Tibial nerve (tissue), 4 donors: ENCODE results near the gene IRGQ. TPM values are rescaled to one million over a fixed set of nuclear protein-coding genes. Genes with fewer than 3 reads are reported as not detected.

Source experiments
- DNase-seq, 2 donors: peaks; one replicate each; pipeline ENCODE4 v3.0.0-alpha.2; 2019; ENCODE audit warnings: low spot score in 2 of 2
- H3K27ac ChIP-seq, 4 donors: fragments of 200-600 bp; sonication (generic) in 3 of 4; one replicate each; pipeline ENCODE4 v1.5.1; 2017 to 2019; ENCODE audit warnings: mild to moderate bottlenecking in 1 of 4
- H3K27me3 ChIP-seq, 2 donors: fragments of 200-600 bp; sonication (generic) in 1 of 2; one replicate each; pipeline versions ENCODE4 v1.5.1 to v1.6.0; 2017 to 2019
- H3K36me3 ChIP-seq, 3 donors: fragments of 200-600 bp; sonication (generic); one replicate each; pipeline ENCODE4 v1.5.1; 2018 to 2019
- H3K4me1 ChIP-seq, 4 donors: fragments of 200-600 bp; sonication (generic) in 3 of 4; one replicate each; pipeline ENCODE4 v1.5.1; 2017 to 2019
- H3K4me3 ChIP-seq, 4 donors: fragments of 200-600 bp; sonication (generic) in 3 of 4; one replicate each; pipeline ENCODE4 v1.5.1; 2017 to 2019; ENCODE audit warnings: mild to moderate bottlenecking in 1 of 4, moderate library complexity in 1 of 4
- H3K9me3 ChIP-seq, 4 donors: fragments of 200-600 bp; sonication (generic) in 3 of 4; one replicate each; pipeline ENCODE4 v1.5.1; 2017 to 2019
- CTCF ChIP-seq, 5 experiments: fragments of 200-600 bp in 3 of 5; fragments of 450-650 bp in 2 of 5; sonication (generic) in 3 of 5; IDR thresholded peaks; one replicate each; pipeline ENCODE4 v1.5.1; 2016 to 2019; ENCODE audit warnings: antibody characterized with exemption in 5 of 5, mild to moderate bottlenecking in 3 of 5, moderate library complexity in 2 of 5
- EP300 ChIP-seq, 2 donors: sonication (generic); formaldehyde crosslinking; IDR thresholded peaks; one replicate each; pipeline ENCODE4 v1.6.1; 2017; ENCODE audit warnings: antibody characterized with exemption in 2 of 2, mild to moderate bottlenecking in 1 of 2
- POLR2A ChIP-seq, 2 donors: fragments of 450-650 bp; IDR thresholded peaks; one replicate each; pipeline ENCODE4 v1.6.1; 2017; ENCODE audit warnings: antibody characterized with exemption in 2 of 2, mild to moderate bottlenecking in 2 of 2, moderate library complexity in 2 of 2
- WGBS, 2 donors: methylation state at CpG; one replicate each; pipeline ENCODE4 v1.1.5; 2018; 5-methylcytosine and 5-hydroxymethylcytosine counted together
- total RNA-seq, 4 donors: library from RNA; depleted of rRNA; stranded (reverse); fragments of >200 nt; gene quantifications; one replicate each; pipeline ENCODE4 v1.1.0, GENCODE V29; 2016

The IRGQ gene
- total RNA-seq, 4 donors from 2014 or later = 21.6 to 26.1 (median 23.6) TPM

- Histone ChIP-seq H3K27ac (peak overlapping the region in 2 of 4 donors; percentile 60 to 69), H3K4me3 (no peak overlapping the region), H3K36me3 (peaks cover 0 to 25% (median 2%) of the 10 kb centered on the region in 3 donors), H3K9me3 (no peaks in the 10 kb centered on the region), H3K4me1 (peaks cover 0 to 34% (median 7%) of the 10 kb centered on the region in 4 donors), H3K27me3 (peaks cover 0 to 3% of the 10 kb centered on the region in 2 donors)
- no peak for DNase-seq
- no peak for TF ChIP-seq POLR2A (IDR thresholded peaks at IDR 0.05)
- TF ChIP-seq EP300 (IDR thresholded peaks at IDR 0.05) = no peak
- no peak for TF ChIP-seq CTCF (IDR thresholded peaks at IDR 0.05)
- 78 to 84% methylated on average over 35 of the region's 35 CpGs for WGBS, 2 donors
Measured at GRCh38 chr19:43623889-43624670, 28.1 kb upstream of the IRGQ start.

- Histone ChIP-seq H3K27ac (peak overlapping the region in 1 of 4 donors; percentile 20), H3K27me3 (peaks cover 0 to 3% of the 10 kb centered on the region in 2 donors), H3K9me3 (no peaks in the 10 kb centered on the region), H3K4me1 (peaks cover 0 to 45% (median 11%) of the 10 kb centered on the region in 4 donors), H3K36me3 (peaks cover 0 to 25% (median 2%) of the 10 kb centered on the region in 3 donors), H3K4me3 (no peak overlapping the region)
- no peak for TF ChIP-seq POLR2A (IDR thresholded peaks at IDR 0.05)
- TF ChIP-seq CTCF (IDR thresholded peaks at IDR 0.05) = no peak
- TF ChIP-seq EP300 (IDR thresholded peaks at IDR 0.05) = no peak
- WGBS, 2 donors = 100% methylated on average over 1 of the region's 1 CpG
- DNase-seq = no peak
Measured at GRCh38 chr19:43622956-43623355, 27.0 kb upstream of the IRGQ start.

GRCh38 chr19:43622070-43622469 is 26.1 kb upstream of the IRGQ start:
- Histone ChIP-seq H3K27ac (no peak overlapping the region), H3K9me3 (no peaks in the 10 kb centered on the region), H3K4me3 (no peak overlapping the region), H3K36me3 (peaks cover 0 to 22% (median 2%) of the 10 kb centered on the region in 3 donors), H3K4me1 (peaks cover 0 to 50% (median 11%) of the 10 kb centered on the region in 4 donors), H3K27me3 (peaks cover 0 to 3% of the 10 kb centered on the region in 2 donors)
- 56 to 74% methylated on average over 4 of the region's 4 CpGs for WGBS, 2 donors
- no peak for DNase-seq
- TF ChIP-seq EP300 (IDR thresholded peaks at IDR 0.05) = no peak
- no peak for TF ChIP-seq CTCF (IDR thresholded peaks at IDR 0.05)

- peak overlapping the region; percentile 59 to 99 (median 92) for H3K4me3 ChIP-seq
- H3K27ac ChIP-seq = peak overlapping the region; percentile 94 to 96 (median 96)
- H3K27me3 ChIP-seq = no peaks in the 10 kb centered on the region
- peaks cover 0 to 7% (median 2%) of the 10 kb centered on the region in 3 donors for H3K36me3 ChIP-seq
- 36 to 40% methylated on average over 21 to 22 of the region's 23 CpGs for WGBS, 2 donors
- DNase-seq = no peak
- peaks cover 0 to 42% (median 11%) of the 10 kb centered on the region in 4 donors for H3K4me1 ChIP-seq
- TF ChIP-seq EP300 (IDR thresholded peaks at IDR 0.05) (no peak), POLR2A (IDR thresholded peaks at IDR 0.05) (no peak), CTCF (IDR thresholded peaks at IDR 0.05) (no peak)
- H3K9me3 ChIP-seq = no peaks in the 10 kb centered on the region
Measured at GRCh38 chr19:43620061-43621001, 24.4 kb upstream of the IRGQ start.
